GM21526 (cell line): ENCODE measurements around the gene PRDM10.

Experiments used
- ATAC-seq: cut with Tn5 transposase; IDR thresholded peaks from one replicate; pipeline ENCODE4 v1.9.1; 2021; ENCODE audit warnings: moderate library complexity; ENCODE audit not compliant: unreplicated experiment, low FRiP score

The PRDM10 gene

DNA sequence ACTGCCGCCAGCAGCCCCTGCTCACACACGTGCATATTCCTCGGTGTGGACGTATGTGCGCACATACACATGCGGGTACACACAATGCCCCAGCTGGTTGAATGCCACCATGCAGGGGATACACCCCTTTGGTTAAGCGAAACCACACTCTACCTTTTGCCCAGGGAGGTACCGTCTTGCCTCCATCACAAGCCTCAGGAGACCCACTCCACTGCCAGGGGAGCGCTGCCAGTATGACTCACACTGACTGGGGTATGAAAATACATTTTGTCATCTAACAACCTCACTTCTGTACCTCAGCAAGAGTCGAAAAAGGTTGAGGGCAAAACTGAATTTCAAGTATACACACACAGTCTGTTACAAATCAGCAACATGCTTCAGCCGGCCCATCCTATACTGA, 147.5 kb downstream of the PRDM10 start:
- ATAC-seq: no peak

DNA sequence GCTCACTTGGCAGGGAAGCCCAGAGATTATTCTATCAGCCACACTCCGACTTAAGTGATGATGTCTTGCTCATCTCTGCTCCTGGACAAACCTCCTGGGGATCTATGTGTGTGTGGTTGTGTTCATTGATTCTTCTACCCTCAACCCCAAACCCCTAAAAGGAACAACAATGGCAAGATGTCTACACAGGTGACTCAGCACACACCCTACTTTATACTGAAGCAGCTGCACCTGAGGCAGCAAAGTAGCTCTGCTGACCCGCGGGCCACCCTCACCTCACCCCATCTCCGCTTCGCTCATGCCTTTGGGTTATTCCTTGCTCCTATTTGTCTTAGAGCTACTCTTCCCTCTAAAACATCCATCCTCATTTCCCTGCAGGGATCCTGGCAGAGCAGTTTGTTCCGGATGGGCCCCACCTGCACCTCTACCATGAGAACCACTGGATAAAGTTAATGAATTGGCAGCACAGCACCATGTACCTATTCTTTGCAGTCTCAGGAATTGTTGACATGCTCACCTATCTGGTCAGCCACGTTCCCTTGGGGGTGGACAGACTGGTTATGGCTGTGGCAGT, 148.3 kb downstream of the PRDM10 start:
- ATAC-seq: no peak

DNA sequence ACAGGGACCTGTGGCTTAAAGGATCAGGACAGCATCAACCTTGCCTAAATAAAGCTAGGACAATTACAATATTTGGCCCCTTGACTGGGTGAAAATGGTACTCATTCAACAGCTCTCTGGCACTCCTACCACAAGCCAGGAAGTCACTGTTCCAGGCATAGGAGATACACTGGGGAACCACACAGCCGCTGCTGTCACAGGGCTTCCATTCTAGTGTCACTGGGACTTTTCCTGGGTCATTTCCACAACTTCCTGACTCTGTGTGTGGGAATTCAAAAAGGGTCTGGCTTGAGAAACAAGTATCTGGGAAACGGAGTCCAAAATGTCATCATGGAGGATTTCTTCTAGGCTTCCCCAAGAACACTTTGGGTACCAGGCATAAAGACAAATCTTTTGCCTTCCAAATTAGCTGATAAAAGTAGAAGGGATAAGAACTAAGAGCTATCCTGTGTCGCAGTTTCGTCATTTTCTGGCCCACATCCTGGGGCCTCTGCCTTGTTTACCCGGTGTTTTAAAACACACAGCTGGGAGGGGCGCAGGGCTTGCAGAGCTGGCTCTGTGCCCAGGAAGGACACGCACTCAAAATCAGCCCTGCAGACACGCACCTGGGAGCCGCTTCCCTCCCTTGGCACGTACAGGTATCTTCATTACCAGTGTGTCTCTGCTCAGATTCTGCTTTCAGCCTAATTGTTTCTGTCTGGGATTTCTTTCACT, 149.0 kb downstream of the PRDM10 start:
- no peak for ATAC-seq

DNA sequence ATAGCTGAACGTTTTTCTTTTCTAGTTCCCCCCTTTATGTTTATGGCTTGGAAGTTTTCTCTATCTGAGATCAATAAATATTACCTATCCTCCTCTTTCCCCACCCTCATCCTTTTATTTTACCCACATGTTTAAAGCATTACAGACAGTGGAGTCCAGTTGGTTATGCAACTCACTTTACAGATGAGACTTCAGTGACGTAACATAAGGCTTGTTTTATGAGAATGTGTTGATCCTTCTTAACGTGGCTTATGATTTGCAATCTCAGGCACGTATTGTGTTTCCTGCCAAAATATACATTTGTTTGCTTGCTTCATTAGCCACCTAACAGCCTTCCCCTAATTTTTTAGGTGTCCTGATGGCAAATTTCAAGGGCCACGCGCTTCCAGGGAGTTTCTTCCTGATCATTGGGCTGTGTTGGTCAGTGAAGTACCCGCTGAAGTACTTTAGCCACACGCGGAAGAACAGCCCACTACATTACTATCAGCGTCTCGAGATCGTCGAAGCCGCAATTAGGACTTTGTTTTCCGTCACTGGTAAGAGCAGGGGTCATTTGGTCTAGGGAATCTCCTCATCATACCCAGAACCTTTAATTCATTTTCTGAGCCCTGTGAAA, 150.4 kb downstream of the PRDM10 start:
- ATAC-seq: no peak
